ENCODE data around the gene WDR91.

WDR91 gene

DNA sequence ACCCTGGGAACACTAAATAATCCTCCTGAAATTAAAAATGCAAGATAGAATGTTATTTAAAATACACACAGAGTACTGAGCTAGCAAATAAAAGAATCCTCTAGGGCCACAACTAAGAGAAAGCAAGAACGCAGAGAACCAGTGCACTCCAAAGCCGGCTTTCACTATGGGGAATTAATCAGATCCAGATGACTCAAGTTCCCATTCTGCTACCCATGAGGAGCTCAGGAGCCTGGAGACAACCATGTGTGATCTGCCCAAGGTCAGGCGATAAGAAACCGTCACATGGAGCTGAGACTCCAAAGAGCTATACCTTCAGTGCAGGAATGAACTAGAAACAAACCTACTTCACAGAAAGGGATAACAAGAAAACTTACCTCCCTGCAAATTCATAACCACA lies 21.4 kb downstream of the WDR91 start:
- no peak overlapping the region for H3K18ac ChIP-seq (ENCODE audit: low read length)
- H3K4me1 ChIP-seq (ENCODE audit: control insufficient read depth in 1 of 2, insufficient read depth in 2 of 2, low read length in 2 of 2): no peaks in the 10 kb centered on the region
- no peaks in the 10 kb centered on the region for H3K9me3 ChIP-seq (ENCODE audit: insufficient read depth, low read depth, low read length)
- H2AK5ac ChIP-seq (ENCODE audit: low read length): no peak overlapping the region
- no peak overlapping the region for H4K91ac ChIP-seq (ENCODE audit: low read depth, low read length)
- no peak overlapping the region for H3K23ac ChIP-seq (ENCODE audit: low read length)
- no CpG with 5 or more reads among the region's 4 CpGs for WGBS (ENCODE audit: extremely low coverage, insufficient coverage, insufficient read length)
- H3K4me3 ChIP-seq (ENCODE audit: low read depth, low read length): no peak overlapping the region
- no peak overlapping the region for H2BK12ac ChIP-seq (ENCODE audit: low read length)
- H3K27me3 ChIP-seq (ENCODE audit: insufficient read depth, low read length): no peaks in the 10 kb centered on the region
- H2AFZ ChIP-seq (ENCODE audit: insufficient read depth, low read length, poor library complexity): no peak overlapping the region
- DNase-seq: no peak
- H3K36me3 ChIP-seq (ENCODE audit: control insufficient read depth in 1 of 2, insufficient read depth in 2 of 2, low read length in 2 of 2): peaks cover 49 to 51% of the 10 kb centered on the region in 2 experiments
- H3K79me1 ChIP-seq (ENCODE audit: low read length): no peaks in the 10 kb centered on the region
- no peak overlapping the region for H3K14ac ChIP-seq (ENCODE audit: low read length)
- H4K12ac ChIP-seq (ENCODE audit: low read depth, low read length): no peak overlapping the region
- H3K4me2 ChIP-seq (ENCODE audit: low read length): no peak overlapping the region
- H3K9ac ChIP-seq (ENCODE audit: low read length): no peak overlapping the region
- H3K79me2 ChIP-seq (ENCODE audit: control insufficient read depth, insufficient read depth, low read length, poor library complexity): no peaks in the 10 kb centered on the region
- no peak overlapping the region for H2BK5ac ChIP-seq (ENCODE audit: low read depth, low read length, poor library complexity)
- H3K27ac ChIP-seq (ENCODE audit: low read depth, low read length): no peak overlapping the region
- no peak overlapping the region for H4K8ac ChIP-seq (ENCODE audit: low read depth, low read length)
- H2BK120ac ChIP-seq (ENCODE audit: insufficient read depth, low read length, poor library complexity): no peak overlapping the region
- no peak overlapping the region for H3K4ac ChIP-seq (ENCODE audit: low read depth, low read length)

DNA sequence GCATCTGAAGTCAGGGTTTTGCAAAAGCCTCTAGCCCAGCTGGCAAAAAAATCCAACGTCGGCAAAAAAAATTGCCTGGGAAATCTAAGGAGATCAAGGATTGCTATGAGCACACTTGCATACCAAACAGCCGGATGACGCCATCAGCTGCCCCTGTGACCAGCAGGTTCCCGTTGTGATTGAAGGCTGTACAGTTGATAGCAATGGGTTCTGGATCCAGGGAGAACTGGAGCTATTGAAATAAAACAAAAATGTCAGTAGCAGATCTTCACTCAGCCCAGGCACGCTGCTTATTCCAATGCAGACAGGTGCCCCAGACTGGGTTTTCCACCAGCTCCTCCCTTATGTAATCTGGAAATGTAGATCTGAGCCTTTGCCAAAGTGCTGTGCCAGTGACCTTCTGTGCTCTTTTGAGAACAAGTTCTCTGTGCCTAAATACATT lies 22.1 kb downstream of the WDR91 start:
- H2BK120ac ChIP-seq (ENCODE audit: insufficient read depth, low read length, poor library complexity): no peak overlapping the region
- H3K4me2 ChIP-seq (ENCODE audit: low read length): no peak overlapping the region
- H3K79me2 ChIP-seq (ENCODE audit: control insufficient read depth, insufficient read depth, low read length, poor library complexity): no peaks in the 10 kb centered on the region
- peaks cover 48% of the 10 kb centered on the region in 2 experiments for H3K36me3 ChIP-seq (ENCODE audit: control insufficient read depth in 1 of 2, insufficient read depth in 2 of 2, low read length in 2 of 2)
- no peak overlapping the region for H3K14ac ChIP-seq (ENCODE audit: low read length)
- no peak overlapping the region for H4K91ac ChIP-seq (ENCODE audit: low read depth, low read length)
- H4K8ac ChIP-seq (ENCODE audit: low read depth, low read length): no peak overlapping the region
- no peak overlapping the region for H2AFZ ChIP-seq (ENCODE audit: insufficient read depth, low read length, poor library complexity)
- H3K4me1 ChIP-seq (ENCODE audit: control insufficient read depth in 1 of 2, insufficient read depth in 2 of 2, low read length in 2 of 2): no peaks in the 10 kb centered on the region
- no peak overlapping the region for H2BK5ac ChIP-seq (ENCODE audit: low read depth, low read length, poor library complexity)
- H4K12ac ChIP-seq (ENCODE audit: low read depth, low read length): no peak overlapping the region
- no peaks in the 10 kb centered on the region for H3K9me3 ChIP-seq (ENCODE audit: insufficient read depth, low read depth, low read length)
- H2BK12ac ChIP-seq (ENCODE audit: low read length): no peak overlapping the region
- H3K4ac ChIP-seq (ENCODE audit: low read depth, low read length): no peak overlapping the region
- WGBS (ENCODE audit: extremely low coverage, insufficient coverage, insufficient read length): no CpG with 5 or more reads among the region's 6 CpGs
- H2AK5ac ChIP-seq (ENCODE audit: low read length): no peak overlapping the region
- no peak overlapping the region for H3K18ac ChIP-seq (ENCODE audit: low read length)
- no peak overlapping the region for H3K27ac ChIP-seq (ENCODE audit: low read depth, low read length)
- DNase-seq: peak; percentile 48 to 69
- H3K23ac ChIP-seq (ENCODE audit: low read length): no peak overlapping the region
- H3K4me3 ChIP-seq (ENCODE audit: low read depth, low read length): no peak overlapping the region
- no peak overlapping the region for H3K9ac ChIP-seq (ENCODE audit: low read length)
- H3K27me3 ChIP-seq (ENCODE audit: insufficient read depth, low read length): no peaks in the 10 kb centered on the region
- H3K79me1 ChIP-seq (ENCODE audit: low read length): no peaks in the 10 kb centered on the region

DNA sequence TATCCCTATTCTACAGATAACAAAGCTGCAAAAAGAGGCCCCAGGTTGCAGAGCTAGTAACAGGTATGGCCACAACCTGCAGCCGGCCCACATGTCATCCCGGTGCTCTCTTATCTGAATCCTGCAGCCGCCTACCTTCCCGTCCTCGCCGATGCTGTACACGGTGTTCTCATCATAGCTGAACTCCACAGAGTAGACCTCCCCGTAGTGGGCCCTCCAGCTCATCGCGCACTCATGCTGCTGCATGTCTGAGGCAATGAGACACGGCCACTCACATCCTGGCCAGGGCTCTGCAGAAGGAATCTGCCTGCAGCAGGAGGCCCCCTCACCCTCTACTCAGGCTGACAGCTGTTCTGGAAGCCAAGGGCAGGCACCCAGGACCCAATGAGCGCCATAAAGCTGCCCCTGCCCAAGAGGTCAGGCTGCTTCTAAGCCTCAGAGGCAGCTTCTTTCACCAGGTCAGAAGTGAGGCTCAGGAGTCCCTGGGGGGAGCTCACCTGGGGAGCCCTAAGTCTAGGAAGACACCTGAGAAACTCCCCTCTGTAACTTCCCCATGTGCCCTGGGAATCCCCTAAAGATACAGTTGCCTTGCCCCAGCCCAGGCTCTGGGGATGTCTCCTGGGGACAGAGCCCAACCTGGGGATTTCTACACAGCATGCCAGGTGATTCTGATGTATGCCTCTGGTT lies 22.9 kb downstream of the WDR91 start:
- H3K36me3 ChIP-seq (ENCODE audit: control insufficient read depth in 1 of 2, insufficient read depth in 2 of 2, low read length in 2 of 2): peaks cover 45 to 46% of the 10 kb centered on the region in 2 experiments
- H3K18ac ChIP-seq (ENCODE audit: low read length): no peak overlapping the region
- H3K4me1 ChIP-seq (ENCODE audit: control insufficient read depth in 1 of 2, insufficient read depth in 2 of 2, low read length in 2 of 2): no peaks in the 10 kb centered on the region
- H2AK5ac ChIP-seq (ENCODE audit: low read length): no peak overlapping the region
- no peak overlapping the region for H4K91ac ChIP-seq (ENCODE audit: low read depth, low read length)
- H3K4ac ChIP-seq (ENCODE audit: low read depth, low read length): no peak overlapping the region
- H3K4me3 ChIP-seq (ENCODE audit: low read depth, low read length): no peak overlapping the region
- no peak overlapping the region for H3K4me2 ChIP-seq (ENCODE audit: low read length)
- no peak for DNase-seq
- H2BK12ac ChIP-seq (ENCODE audit: low read length): no peak overlapping the region
- no peak overlapping the region for H3K9ac ChIP-seq (ENCODE audit: low read length)
- no peak overlapping the region for H4K12ac ChIP-seq (ENCODE audit: low read depth, low read length)
- no peak overlapping the region for H3K23ac ChIP-seq (ENCODE audit: low read length)
- H4K8ac ChIP-seq (ENCODE audit: low read depth, low read length): no peak overlapping the region
- H3K79me1 ChIP-seq (ENCODE audit: low read length): no peaks in the 10 kb centered on the region
- no peak overlapping the region for H2AFZ ChIP-seq (ENCODE audit: insufficient read depth, low read length, poor library complexity)
- no peak overlapping the region for H2BK120ac ChIP-seq (ENCODE audit: insufficient read depth, low read length, poor library complexity)
- no peak overlapping the region for H2BK5ac ChIP-seq (ENCODE audit: low read depth, low read length, poor library complexity)
- no peaks in the 10 kb centered on the region for H3K27me3 ChIP-seq (ENCODE audit: insufficient read depth, low read length)
- no peaks in the 10 kb centered on the region for H3K9me3 ChIP-seq (ENCODE audit: insufficient read depth, low read depth, low read length)
- H3K14ac ChIP-seq (ENCODE audit: low read length): no peak overlapping the region
- WGBS (ENCODE audit: extremely low coverage, insufficient coverage, insufficient read length): no CpG with 5 or more reads among the region's 12 CpGs
- H3K27ac ChIP-seq (ENCODE audit: low read depth, low read length): no peak overlapping the region
- H3K79me2 ChIP-seq (ENCODE audit: control insufficient read depth, insufficient read depth, low read length, poor library complexity): no peaks in the 10 kb centered on the region

DNA sequence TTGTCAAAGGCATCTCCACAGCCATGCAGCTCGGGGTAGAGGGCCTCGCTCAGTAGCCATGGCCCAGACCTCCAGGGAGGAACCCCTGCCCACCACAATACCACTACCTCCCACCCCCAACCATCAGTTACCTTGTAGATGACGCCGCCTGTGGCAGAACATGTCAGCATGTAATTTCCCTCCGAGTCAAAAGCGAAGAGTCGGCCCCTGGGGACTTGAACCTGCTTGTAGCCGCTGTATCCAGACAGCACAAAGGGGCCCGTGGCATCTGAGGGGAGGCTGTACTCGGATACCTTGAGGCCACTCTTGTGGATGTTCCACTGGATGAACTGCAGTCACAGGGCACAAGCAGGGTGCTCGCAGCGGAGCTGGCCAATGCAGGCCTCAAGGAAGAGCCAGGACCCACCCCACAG lies 24.5 kb downstream of the WDR91 start:
- Histone ChIP-seq H3K4me2 (ENCODE audit: low read length) (no peak overlapping the region), H3K27ac (ENCODE audit: low read depth, low read length) (no peak overlapping the region), H4K12ac (ENCODE audit: low read depth, low read length) (no peak overlapping the region), H2BK5ac (ENCODE audit: low read depth, low read length, poor library complexity) (no peak overlapping the region), H3K4ac (ENCODE audit: low read depth, low read length) (no peak overlapping the region), H3K79me2 (ENCODE audit: control insufficient read depth, insufficient read depth, low read length, poor library complexity) (no peaks in the 10 kb centered on the region), H3K4me1 (ENCODE audit: control insufficient read depth in 1 of 2, insufficient read depth in 2 of 2, low read length in 2 of 2) (no peaks in the 10 kb centered on the region), H3K36me3 (ENCODE audit: control insufficient read depth in 1 of 2, insufficient read depth in 2 of 2, low read length in 2 of 2) (peaks cover 39 to 42% of the 10 kb centered on the region in 2 experiments), H3K79me1 (ENCODE audit: low read length) (no peaks in the 10 kb centered on the region), H2AK5ac (ENCODE audit: low read length) (no peak overlapping the region), H2AFZ (ENCODE audit: insufficient read depth, low read length, poor library complexity) (no peak overlapping the region), H3K4me3 (ENCODE audit: low read depth, low read length) (no peak overlapping the region), H3K14ac (ENCODE audit: low read length) (no peak overlapping the region), H3K9me3 (ENCODE audit: insufficient read depth, low read depth, low read length) (peaks cover 8% of the 10 kb centered on the region), H4K8ac (ENCODE audit: low read depth, low read length) (no peak overlapping the region), H3K9ac (ENCODE audit: low read length) (no peak overlapping the region), H2BK120ac (ENCODE audit: insufficient read depth, low read length, poor library complexity) (no peak overlapping the region), H2BK12ac (ENCODE audit: low read length) (no peak overlapping the region), H3K18ac (ENCODE audit: low read length) (no peak overlapping the region), H3K27me3 (ENCODE audit: insufficient read depth, low read length) (no peaks in the 10 kb centered on the region), H3K23ac (ENCODE audit: low read length) (no peak overlapping the region), H4K91ac (ENCODE audit: low read depth, low read length) (no peak overlapping the region)
- WGBS (ENCODE audit: extremely low coverage, insufficient coverage, insufficient read length): no CpG with 5 or more reads among the region's 12 CpGs
- no peak for DNase-seq

Measured in trophoblast cell (in vitro differentiated cells and primary cell).